GM18870 (cell line): ENCODE data around the gene ICA1.
"Not testable (repeated sequence)": the region's sequence is repeated elsewhere in the genome, so short reads cannot be mapped to it uniquely, and the experiment has no call there.

Experiments
- ATAC-seq: cut with Tn5 transposase; IDR thresholded peaks from one replicate; pipeline ENCODE4 v1.9.1; 2021; ENCODE audit warnings: moderate library complexity; ENCODE audit not compliant: unreplicated experiment

Gene ICA1

GRCh38 chr7:8271960-8272359, 10.0 kb upstream of the ICA1 start:
- ATAC-seq = no peak

- no peak for ATAC-seq
Measured at GRCh38 chr7:8263048-8263447, 1.1 kb upstream of the ICA1 start.

GRCh38 chr7:8260871-8261694, 884 bp downstream of the ICA1 start:
- no peak for ATAC-seq

- no peak for ATAC-seq
Measured at GRCh38 chr7:8259586-8260222, 2.3 kb downstream of the ICA1 start.

GRCh38 chr7:8258734-8259133, 3.2 kb downstream of the ICA1 start:
- no peak for ATAC-seq

- ATAC-seq = no peak
Measured at GRCh38 chr7:8258166-8258565, 3.8 kb downstream of the ICA1 start.

GRCh38 chr7:8255680-8256655, 6.0 kb downstream of the ICA1 start:
- ATAC-seq = no peak

- ATAC-seq = no peak
Measured at GRCh38 chr7:8254667-8255066, 7.3 kb downstream of the ICA1 start.

GRCh38 chr7:8254215-8254614, 7.8 kb downstream of the ICA1 start:
- no peak for ATAC-seq

GRCh38 chr7:8251195-8251594, 10.8 kb downstream of the ICA1 start:
- ATAC-seq = no peak

- ATAC-seq = no peak
Measured at GRCh38 chr7:8250547-8250946, 11.4 kb downstream of the ICA1 start.

- no peak for ATAC-seq
Measured at GRCh38 chr7:8249121-8249520, 12.8 kb downstream of the ICA1 start.

GRCh38 chr7:8246020-8246419, 15.9 kb downstream of the ICA1 start:
- no peak for ATAC-seq

GRCh38 chr7:8245032-8245431, 16.9 kb downstream of the ICA1 start:
- not testable (repeated sequence) for ATAC-seq

GRCh38 chr7:8243059-8243458, 18.9 kb downstream of the ICA1 start:
- ATAC-seq = not testable (repeated sequence)

- not testable (repeated sequence) for ATAC-seq
Measured at GRCh38 chr7:8239702-8240362, 22.1 kb downstream of the ICA1 start.

GRCh38 chr7:8236780-8237407, 25.1 kb downstream of the ICA1 start:
- no peak for ATAC-seq

- peak; percentile 76 for ATAC-seq
Measured at GRCh38 chr7:8232999-8233847, 28.7 kb downstream of the ICA1 start.

GRCh38 chr7:8229927-8230326, 32.0 kb downstream of the ICA1 start:
- ATAC-seq = no peak
